Measurements from ENCODE around the gene GNA15.

DNA sequence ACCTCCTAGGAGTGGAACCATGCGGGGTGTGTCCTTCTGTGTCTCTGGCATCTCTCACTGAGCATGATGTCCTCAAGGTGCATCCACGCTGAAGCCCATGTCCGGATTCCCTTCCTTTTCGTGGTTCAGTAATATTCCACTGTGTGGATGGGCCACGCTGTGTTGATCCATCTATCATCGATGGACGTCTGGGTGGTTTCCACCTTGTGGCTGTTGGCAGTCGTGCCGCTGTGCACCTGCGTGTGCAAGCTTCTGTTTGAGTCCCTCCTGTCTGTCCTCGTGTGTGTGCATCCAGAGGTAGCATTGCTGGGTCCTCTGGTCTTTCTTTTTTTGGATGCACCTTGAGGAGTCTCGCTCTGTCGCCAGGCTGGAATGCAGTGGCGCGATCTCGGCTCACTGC lies 11.2 kb upstream of the GNA15 start:
- TF ChIP-seq POLR2A (IDR thresholded peaks at IDR 0.05; ENCODE audit: low read depth, low read length) (no peak), TAF1 (IDR thresholded peaks at IDR 0.05; ENCODE audit: low read depth, low read length) (no peak)
